Left ventricle myocardium superior (tissue), 1 donor: ENCODE measurements around the gene C11orf58. TPM values are rescaled to one million over a fixed set of nuclear protein-coding genes. Genes with fewer than 3 reads are reported as not detected.
A peak's percentile ranks its signal among the peaks of the same experiment; 100 is the strongest.

Source experiments
- ATAC-seq: fragments of 200-7000 bp; cut with Tn5 transposase; one replicate; pipeline ENCODE4 v1.9.1; 2020; ENCODE audit warnings: mild to moderate bottlenecking, moderate library complexity
- DNase-seq: peaks from one replicate; pipeline ENCODE4 v3.0.0-alpha.2; 2020
- intact Hi-C: fragments of 100-400 bp; cut with micrococcal nuclease; formaldehyde crosslinking; loops from one replicate; pipeline ENCODE4 v1.11.0; 2022
- total RNA-seq: library from RNA; stranded (reverse); fragmentation: NEBNext Ultra II Directional; extraction: Animal tissue kit (Norgen Biotek cat#: 25700); gene quantifications from one replicate; pipeline ENCODE4 v1.2.1, GENCODE V29; 2021
- donor health status: DM: no; HTN: yes; CAD: no; lungs with severe emphysema.

The C11orf58 gene
- total RNA-seq, 1 donor from 2014 or later, result 112 TPM

- ATAC-seq, result no peak
- no peak for DNase-seq
- intact Hi-C loops, result no loop called here
Measured at GRCh38 chr11:16764888-16765287, 26.4 kb downstream of the C11orf58 start.

- no peak for DNase-seq
- intact Hi-C loops, result no loop called here
- ATAC-seq, result no peak
Measured at GRCh38 chr11:16767137-16767536, 28.7 kb downstream of the C11orf58 start.

- intact Hi-C loops, result no loop called here
- ATAC-seq (no peak), DNase-seq (no peak)
Measured at GRCh38 chr11:16767957-16768356, 29.5 kb downstream of the C11orf58 start.

- DNase-seq (no peak), ATAC-seq (no peak)
- intact Hi-C loops, result no loop called here
Measured at GRCh38 chr11:16769386-16769785, 30.9 kb downstream of the C11orf58 start.

- DNase-seq (no peak), ATAC-seq (no peak)
- intact Hi-C loops, result no loop called here
Measured at GRCh38 chr11:16770016-16770415, 31.6 kb downstream of the C11orf58 start.

GRCh38 chr11:16771350-16772140 is 33.1 kb downstream of the C11orf58 start:
- ATAC-seq (no peak), DNase-seq (no peak)
- intact Hi-C loops, result no loop called here

- intact Hi-C loops, result no loop called here
- DNase-seq, result no peak
- no peak for ATAC-seq
Measured at GRCh38 chr11:16772141-16772512, 33.7 kb downstream of the C11orf58 start.

GRCh38 chr11:16773981-16774935 is 35.8 kb downstream of the C11orf58 start:
- no peak for ATAC-seq
- intact Hi-C loops, result no loop called here

GRCh38 chr11:16774936-16775613 is 36.6 kb downstream of the C11orf58 start:
- ATAC-seq (no peak), DNase-seq (no peak)
- intact Hi-C loops, result no loop called here

More at GRCh38 chr11:16773981-16774935, 35.8 kb downstream of the C11orf58 start:
- no peak for DNase-seq

- no peak for DNase-seq
- intact Hi-C loops, result no loop called here
- ATAC-seq, result no peak
Measured at GRCh38 chr11:16775614-16776283, 37.3 kb downstream of the C11orf58 start.

GRCh38 chr11:16776711-16777612 is 38.5 kb downstream of the C11orf58 start:
- no peak for ATAC-seq
- intact Hi-C loops, result no loop called here
- peak; percentile 49 for DNase-seq

- ATAC-seq (no peak), DNase-seq (no peak)
- intact Hi-C loops, result no loop called here
Measured at GRCh38 chr11:16777613-16777975, 39.1 kb downstream of the C11orf58 start.

GRCh38 chr11:16778286-16778685 is 39.8 kb downstream of the C11orf58 start:
- ATAC-seq (no peak), DNase-seq (no peak)
- intact Hi-C loops, result no loop called here

GRCh38 chr11:16778876-16779275 is 40.4 kb downstream of the C11orf58 start:
- intact Hi-C loops, result no loop called here
- DNase-seq (no peak), ATAC-seq (no peak)

GRCh38 chr11:16779436-16779835 is 41.0 kb downstream of the C11orf58 start:
- ATAC-seq (peak; percentile 22), DNase-seq (no peak)
- intact Hi-C loops, result no loop called here

GRCh38 chr11:16780146-16780545 is 41.7 kb downstream of the C11orf58 start:
- peak; percentile 55 for DNase-seq
- intact Hi-C loops, result no loop called here
- peak; percentile 59 for ATAC-seq

GRCh38 chr11:16780698-16781550 is 42.5 kb downstream of the C11orf58 start:
- DNase-seq (no peak), ATAC-seq (no peak)
- intact Hi-C loops, result no loop called here
